Colonic mucosa (tissue), 4 donors: ENCODE data around the gene LCE3B. TPM values are rescaled to one million over a fixed set of nuclear protein-coding genes. Genes with fewer than 3 reads are reported as not detected.
"Not testable (repeated sequence)": the region's sequence is repeated elsewhere in the genome, so short reads cannot be mapped to it uniquely, and the experiment has no call there.

Source experiments
- DNase-seq: peaks from one replicate; pipeline ENCODE4 v3.0.0-alpha.2; 2020
- H3K27ac ChIP-seq: fragments of 200-600 bp; one replicate; pipeline ENCODE4 v1.8.0; 2021
- H3K27me3 ChIP-seq: fragments of 200-600 bp; one replicate; pipeline ENCODE4 v1.8.0; 2021
- H3K36me3 ChIP-seq: fragments of 200-600 bp; one replicate; pipeline ENCODE4 v1.8.0; 2021
- H3K4me1 ChIP-seq: fragments of 200-600 bp; one replicate; pipeline ENCODE4 v1.8.0; 2021; ENCODE audit warnings: mild to moderate bottlenecking
- H3K4me3 ChIP-seq: fragments of 200-600 bp; one replicate; pipeline ENCODE4 v1.8.0; 2021
- H3K9ac ChIP-seq, 2 donors: one replicate each; pipeline ENCODE4 v1.7.0; 2013; ENCODE audit warnings: control low read depth in 2 of 2, low read depth in 2 of 2, low read length in 2 of 2
- H3K9me3 ChIP-seq: fragments of 200-600 bp; one replicate; pipeline ENCODE4 v1.8.0; 2021
- intact Hi-C: fragments of 100-400 bp; cut with DNase I; formaldehyde crosslinking; loops from one replicate; pipeline ENCODE4 v1.14.1; 2022
- total RNA-seq, 2 donors: library from RNA; stranded (reverse); fragmentation: NEBNext Ultra II Directional in 1 of 2; extraction: Animal tissue kit (Norgen Biotek cat#: 25700) in 1 of 2; gene quantifications; one replicate each; pipeline ENCODE4 v1.2.1, GENCODE V29; 2021
- TF ChIP-seq, protein P1 (sequence below): fragments of 200-600 bp; IDR thresholded peaks from one replicate; pipeline ENCODE4 v1.8.0; 2022; ENCODE audit warnings: antibody characterized with exemption, mild to moderate bottlenecking
- donor health status: healthy.
- donor health status: DM: no; HTN: no; CAD: no.
- donor health status: DM: no; HTN: no; CAD: no.

The LCE3B gene, protein sequence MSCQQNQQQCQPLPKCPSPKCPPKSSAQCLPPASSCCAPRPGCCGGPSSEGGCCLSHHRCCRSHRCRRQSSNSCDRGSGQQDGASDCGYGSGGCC
- total RNA-seq: not detected

DNA sequence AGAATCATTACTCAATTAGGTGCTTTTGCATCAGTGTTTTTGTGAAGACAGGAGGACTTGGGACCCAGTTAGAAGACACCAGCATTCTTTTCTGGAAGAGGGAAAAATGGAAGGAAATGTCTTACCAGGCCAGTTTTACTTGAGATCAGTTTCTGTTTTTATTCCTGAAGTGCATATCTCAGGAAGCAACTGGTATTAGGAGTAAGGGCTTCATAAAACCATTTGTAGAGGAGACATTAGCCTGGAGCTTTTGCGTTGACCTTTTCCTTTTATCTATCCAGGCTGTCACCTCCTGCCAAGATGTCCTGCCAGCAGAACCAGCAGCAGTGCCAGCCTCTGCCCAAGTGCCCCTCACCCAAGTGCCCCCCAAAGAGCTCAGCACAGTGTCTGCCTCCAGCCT, at the start of gene LCE3B:
TSS of gene LCE3B (plus strand) at position 301 of the 400 bp plus-strand sequence. CDS start at position 301, 0 bp downstream.
- no peaks in the 10 kb centered on the region for H3K27me3 ChIP-seq
- no peak within 1 kb of the TSS for H3K4me3 ChIP-seq
- H3K27ac ChIP-seq: no peak within 1 kb of the TSS
- TF ChIP-seq, protein P1, sequence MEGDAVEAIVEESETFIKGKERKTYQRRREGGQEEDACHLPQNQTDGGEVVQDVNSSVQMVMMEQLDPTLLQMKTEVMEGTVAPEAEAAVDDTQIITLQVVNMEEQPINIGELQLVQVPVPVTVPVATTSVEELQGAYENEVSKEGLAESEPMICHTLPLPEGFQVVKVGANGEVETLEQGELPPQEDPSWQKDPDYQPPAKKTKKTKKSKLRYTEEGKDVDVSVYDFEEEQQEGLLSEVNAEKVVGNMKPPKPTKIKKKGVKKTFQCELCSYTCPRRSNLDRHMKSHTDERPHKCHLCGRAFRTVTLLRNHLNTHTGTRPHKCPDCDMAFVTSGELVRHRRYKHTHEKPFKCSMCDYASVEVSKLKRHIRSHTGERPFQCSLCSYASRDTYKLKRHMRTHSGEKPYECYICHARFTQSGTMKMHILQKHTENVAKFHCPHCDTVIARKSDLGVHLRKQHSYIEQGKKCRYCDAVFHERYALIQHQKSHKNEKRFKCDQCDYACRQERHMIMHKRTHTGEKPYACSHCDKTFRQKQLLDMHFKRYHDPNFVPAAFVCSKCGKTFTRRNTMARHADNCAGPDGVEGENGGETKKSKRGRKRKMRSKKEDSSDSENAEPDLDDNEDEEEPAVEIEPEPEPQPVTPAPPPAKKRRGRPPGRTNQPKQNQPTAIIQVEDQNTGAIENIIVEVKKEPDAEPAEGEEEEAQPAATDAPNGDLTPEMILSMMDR: no peak
- no peaks in the 10 kb centered on the region for H3K36me3 ChIP-seq
- H3K4me1 ChIP-seq: no peaks in the 10 kb centered on the region
- DNase-seq: no peak
- intact Hi-C loops: no loop called here
- H3K9ac ChIP-seq: no peak within 1 kb of the TSS
- H3K9me3 ChIP-seq: no peaks in the 10 kb centered on the region

DNA sequence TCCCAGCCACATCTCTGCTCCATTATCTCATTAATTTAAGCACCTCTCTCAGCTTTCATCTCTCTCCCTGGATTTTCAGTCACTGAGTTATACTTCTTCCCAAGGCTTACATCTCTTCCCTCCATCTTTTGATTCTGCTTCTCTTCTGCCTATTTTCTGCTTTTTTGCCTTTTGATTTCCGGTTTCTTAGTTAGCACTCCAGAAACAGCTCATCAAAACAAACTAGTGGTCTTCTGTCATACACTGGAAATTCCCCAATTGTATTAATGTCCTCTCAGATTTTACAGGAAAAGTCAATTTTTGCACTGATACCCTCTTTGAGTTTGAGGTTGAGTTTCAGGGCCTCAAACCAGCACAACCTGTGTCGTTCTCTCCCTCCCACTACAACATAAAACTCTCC, 48.5 kb upstream of the LCE3B start:
- Histone ChIP-seq H3K27me3 (no peaks in the 10 kb centered on the region), H3K9ac (no peak overlapping the region), H3K36me3 (no peaks in the 10 kb centered on the region), H3K27ac (no peak overlapping the region), H3K4me3 (no peak overlapping the region), H3K9me3 (no peaks in the 10 kb centered on the region), H3K4me1 (no peaks in the 10 kb centered on the region)
- TF ChIP-seq, protein P1: no peak
- intact Hi-C loops: no loop called here
- DNase-seq: no peak

DNA sequence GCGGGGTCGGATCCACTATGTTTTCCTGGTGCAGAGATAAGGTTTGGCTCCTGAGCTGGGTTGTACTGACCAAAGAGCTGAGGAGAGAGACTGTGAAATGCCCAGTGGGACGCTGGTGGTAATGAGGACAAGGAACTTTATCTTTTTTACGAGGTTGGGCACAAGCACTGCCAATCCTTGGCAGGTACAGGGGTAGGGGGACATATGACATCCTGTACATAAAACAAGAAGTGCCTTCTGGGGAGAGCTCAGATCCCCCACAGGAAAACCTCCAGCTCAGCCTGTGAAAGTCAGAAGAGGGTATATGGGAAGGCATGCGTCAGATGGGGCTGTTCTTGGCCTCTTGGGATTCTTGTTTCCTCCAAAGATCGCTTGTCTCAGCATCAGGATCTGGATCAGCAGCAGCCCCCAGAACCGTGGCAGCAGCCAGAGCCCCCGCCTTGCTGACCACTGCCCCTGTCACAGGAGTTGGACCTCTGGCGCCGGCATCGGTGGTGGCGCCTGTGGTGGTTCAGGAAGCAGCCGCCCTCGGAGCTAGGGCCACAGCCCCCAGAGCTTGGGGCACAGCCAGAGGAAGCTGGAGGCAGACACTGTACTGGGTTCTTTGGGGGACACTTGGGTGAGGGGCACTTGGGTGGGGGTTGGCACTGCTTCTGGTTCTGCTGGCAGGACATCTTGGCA, 47.9 kb upstream of the LCE3B start:
- no peak for DNase-seq

DNA sequence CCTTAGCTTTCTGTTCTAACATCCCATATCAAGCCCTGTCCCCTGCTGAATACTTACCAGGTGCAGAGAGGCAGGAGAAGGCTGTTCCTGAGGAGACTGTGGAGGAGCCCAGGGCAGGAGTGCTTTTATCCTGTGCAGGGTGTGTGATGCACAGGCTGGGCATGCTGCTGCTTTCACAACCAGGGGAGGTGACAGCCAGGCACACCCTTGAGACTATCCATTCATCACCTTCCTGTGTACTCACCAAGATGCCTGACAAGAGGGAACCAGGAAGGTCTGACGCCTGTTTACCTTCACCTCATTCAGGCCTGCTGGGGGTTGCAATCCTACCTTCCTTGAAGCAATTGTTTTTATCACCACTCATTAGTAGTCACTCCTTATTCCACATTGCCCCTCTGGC, 46.9 kb upstream of the LCE3B start, which contains the start of gene LCE3E:
TSS of gene LCE3E (minus strand) at position 100 of the 400 bp plus-strand sequence. CDS start 572 bp downstream, outside the sequence.
- Histone ChIP-seq H3K9ac (no peak within 1 kb of the TSS), H3K9me3 (no peaks in the 10 kb centered on the region), H3K36me3 (no peaks in the 10 kb centered on the region), H3K27ac (no peak within 1 kb of the TSS), H3K4me1 (no peaks in the 10 kb centered on the region), H3K27me3 (no peaks in the 10 kb centered on the region), H3K4me3 (no peak within 1 kb of the TSS)
- intact Hi-C loops: no loop called here
- DNase-seq: no peak
- TF ChIP-seq, protein P1: no peak

More for the DNA sequence above, 47.9 kb upstream of the LCE3B start:
- intact Hi-C loops: no loop called here
- no peaks in the 10 kb centered on the region for H3K4me1 ChIP-seq
- H3K9ac ChIP-seq: no peak overlapping the region
- no peak overlapping the region for H3K4me3 ChIP-seq
- H3K36me3 ChIP-seq: no peaks in the 10 kb centered on the region
- TF ChIP-seq, protein P1: no peak
- no peaks in the 10 kb centered on the region for H3K9me3 ChIP-seq
- no peaks in the 10 kb centered on the region for H3K27me3 ChIP-seq
- H3K27ac ChIP-seq: no peak overlapping the region

DNA sequence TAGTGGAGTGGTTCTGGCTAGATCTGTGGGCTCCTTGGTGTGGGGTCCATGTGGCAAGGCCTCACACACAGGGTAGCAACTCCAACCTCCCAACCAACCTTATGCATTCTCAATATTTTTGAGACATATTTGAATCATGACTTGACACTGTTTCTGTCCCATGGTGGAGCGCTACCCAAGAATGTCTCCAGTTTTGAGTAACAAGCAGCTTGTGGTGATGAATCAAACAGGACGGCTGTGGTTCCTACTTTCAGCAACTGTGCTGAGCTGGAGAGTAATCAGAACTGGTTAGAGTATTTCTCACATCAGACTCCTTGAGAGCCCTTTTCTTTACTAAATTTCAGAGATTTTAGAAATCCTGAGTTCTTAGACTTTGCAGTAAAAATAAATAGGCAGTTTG, 36.4 kb upstream of the LCE3B start:
- no peaks in the 10 kb centered on the region for H3K36me3 ChIP-seq
- no peak overlapping the region for H3K4me3 ChIP-seq
- H3K27ac ChIP-seq: no peak overlapping the region
- DNase-seq: no peak
- no peaks in the 10 kb centered on the region for H3K4me1 ChIP-seq
- intact Hi-C loops: loop anchor here (10.0 kb wide), 1 partner anchor 58 kb away; no protein-coding TSS in a partner anchor
- no peaks in the 10 kb centered on the region for H3K9me3 ChIP-seq
- no peaks in the 10 kb centered on the region for H3K27me3 ChIP-seq
- no peak overlapping the region for H3K9ac ChIP-seq
- TF ChIP-seq, protein P1: no peak

DNA sequence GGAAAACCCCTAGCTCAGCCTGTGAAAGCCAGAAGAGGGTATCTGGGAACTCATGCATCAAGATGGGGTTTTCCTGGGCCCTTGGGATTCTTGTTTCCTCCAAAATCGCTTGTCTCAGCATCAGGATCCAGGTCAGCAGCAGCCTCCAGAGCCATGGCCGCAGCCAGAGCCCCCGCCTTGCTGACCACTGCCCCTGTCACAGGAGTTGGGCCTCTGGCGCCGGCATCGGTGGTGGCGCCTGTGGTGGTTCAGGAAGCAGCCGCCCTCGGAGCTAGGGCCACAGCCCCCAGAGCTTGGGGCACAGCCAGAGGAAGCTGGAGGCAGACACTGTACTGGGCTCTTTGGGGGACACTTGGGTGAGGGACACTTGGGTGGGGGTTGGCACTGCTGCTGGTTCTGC, 34.1 kb upstream of the LCE3B start:
- intact Hi-C loops: loop anchor here (10.0 kb wide), 1 partner anchor 55 kb away; no protein-coding TSS in a partner anchor

More for the DNA sequence above, 34.1 kb upstream of the LCE3B start:
- H3K27ac ChIP-seq, H3K36me3 ChIP-seq, H3K9ac ChIP-seq, H3K4me3 ChIP-seq, H3K9me3 ChIP-seq, H3K27me3 ChIP-seq, DNase-seq, H3K4me1 ChIP-seq: not testable (repeated sequence)
